ENCODE measurements around the gene RSPRY1.
"Not testable (repeated sequence)": the region's sequence is repeated elsewhere in the genome, so short reads cannot be mapped to it uniquely, and the experiment has no call there.

RSPRY1 gene

GRCh38 chr16:57258226-57258909 is 72.2 kb downstream of the RSPRY1 start:
- H3K27ac Mint-ChIP-seq, result no peak overlapping the region

GRCh38 chr16:57258910-57259475 is 72.9 kb downstream of the RSPRY1 start:
- H3K9me3 Mint-ChIP-seq, result no peaks in the 10 kb centered on the region
- no peak overlapping the region for H3K27ac Mint-ChIP-seq
- H3K36me3 Mint-ChIP-seq (ENCODE audit: low read depth), result no peaks in the 10 kb centered on the region
- H3K27me3 Mint-ChIP-seq (ENCODE audit: low read depth), result no peaks in the 10 kb centered on the region
- H3K4me1 Mint-ChIP-seq (ENCODE audit: low read depth), result peaks cover 11% of the 10 kb centered on the region
- no peak overlapping the region for H3K4me3 Mint-ChIP-seq

More at GRCh38 chr16:57258226-57258909, 72.2 kb downstream of the RSPRY1 start:
- Mint-ChIP-seq H3K9me3 (no peaks in the 10 kb centered on the region), H3K36me3 (ENCODE audit: low read depth) (no peaks in the 10 kb centered on the region), H3K4me3 (no peak overlapping the region), H3K4me1 (ENCODE audit: low read depth) (peaks cover 11% of the 10 kb centered on the region), H3K27me3 (ENCODE audit: low read depth) (no peaks in the 10 kb centered on the region)

GRCh38 chr16:57260294-57260929 is 74.3 kb downstream of the RSPRY1 start:
- Mint-ChIP-seq H3K27me3 (ENCODE audit: low read depth) (no peaks in the 10 kb centered on the region), H3K4me3 (no peak overlapping the region), H3K27ac (peak overlapping the region; percentile 83), H3K4me1 (ENCODE audit: low read depth) (peaks cover 11% of the 10 kb centered on the region), H3K36me3 (ENCODE audit: low read depth) (no peaks in the 10 kb centered on the region), H3K9me3 (no peaks in the 10 kb centered on the region)

- peaks cover 18% of the 10 kb centered on the region for H3K4me1 Mint-ChIP-seq (ENCODE audit: low read depth)
- H3K9me3 Mint-ChIP-seq, result no peaks in the 10 kb centered on the region
- H3K27me3 Mint-ChIP-seq (ENCODE audit: low read depth), result no peaks in the 10 kb centered on the region
- no peaks in the 10 kb centered on the region for H3K36me3 Mint-ChIP-seq (ENCODE audit: low read depth)
- no peak overlapping the region for H3K27ac Mint-ChIP-seq
- H3K4me3 Mint-ChIP-seq, result no peak overlapping the region
Measured at GRCh38 chr16:57261806-57262205, 75.7 kb downstream of the RSPRY1 start.

- Mint-ChIP-seq H3K27ac (no peak overlapping the region), H3K27me3 (ENCODE audit: low read depth) (no peaks in the 10 kb centered on the region), H3K4me1 (ENCODE audit: low read depth) (peaks cover 23% of the 10 kb centered on the region), H3K9me3 (no peaks in the 10 kb centered on the region), H3K36me3 (ENCODE audit: low read depth) (no peaks in the 10 kb centered on the region), H3K4me3 (no peak overlapping the region)
Measured at GRCh38 chr16:57262841-57263540, 76.9 kb downstream of the RSPRY1 start.

- Mint-ChIP-seq H3K4me3 (no peak overlapping the region), H3K27me3 (ENCODE audit: low read depth) (no peaks in the 10 kb centered on the region), H3K4me1 (ENCODE audit: low read depth) (peaks cover 26% of the 10 kb centered on the region), H3K9me3 (no peaks in the 10 kb centered on the region), H3K27ac (no peak overlapping the region), H3K36me3 (ENCODE audit: low read depth) (no peaks in the 10 kb centered on the region)
Measured at GRCh38 chr16:57263541-57264351, 77.6 kb downstream of the RSPRY1 start.

- Mint-ChIP-seq H3K27ac (no peak overlapping the region), H3K4me3 (no peak overlapping the region), H3K36me3 (ENCODE audit: low read depth) (no peaks in the 10 kb centered on the region), H3K4me1 (ENCODE audit: low read depth) (peaks cover 27% of the 10 kb centered on the region), H3K27me3 (ENCODE audit: low read depth) (no peaks in the 10 kb centered on the region), H3K9me3 (no peaks in the 10 kb centered on the region)
Measured at GRCh38 chr16:57264381-57264780, 78.3 kb downstream of the RSPRY1 start.

- Mint-ChIP-seq H3K36me3 (ENCODE audit: low read depth) (no peaks in the 10 kb centered on the region), H3K27ac (no peak overlapping the region), H3K27me3 (ENCODE audit: low read depth) (no peaks in the 10 kb centered on the region), H3K9me3 (no peaks in the 10 kb centered on the region), H3K4me3 (no peak overlapping the region), H3K4me1 (ENCODE audit: low read depth) (peaks cover 24% of the 10 kb centered on the region)
Measured at GRCh38 chr16:57264950-57265371, 78.8 kb downstream of the RSPRY1 start.

- Mint-ChIP-seq H3K4me3 (peak overlapping the region; percentile 12), H3K4me1 (ENCODE audit: low read depth) (peaks cover 16% of the 10 kb centered on the region), H3K36me3 (ENCODE audit: low read depth) (no peaks in the 10 kb centered on the region), H3K27ac (peak overlapping the region; percentile 56), H3K27me3 (ENCODE audit: low read depth) (no peaks in the 10 kb centered on the region), H3K9me3 (no peaks in the 10 kb centered on the region)
Measured at GRCh38 chr16:57265850-57266530, 79.9 kb downstream of the RSPRY1 start.

- H3K27ac Mint-ChIP-seq, result peak overlapping the region; percentile 56
- peaks cover 16% of the 10 kb centered on the region for H3K4me1 Mint-ChIP-seq (ENCODE audit: low read depth)
- no peaks in the 10 kb centered on the region for H3K36me3 Mint-ChIP-seq (ENCODE audit: low read depth)
- H3K4me3 Mint-ChIP-seq, result peak overlapping the region; percentile 12
- no peaks in the 10 kb centered on the region for H3K9me3 Mint-ChIP-seq
- H3K27me3 Mint-ChIP-seq (ENCODE audit: low read depth), result no peaks in the 10 kb centered on the region
Measured at GRCh38 chr16:57266531-57267260, 80.6 kb downstream of the RSPRY1 start.

- H3K36me3 Mint-ChIP-seq (ENCODE audit: low read depth); H3K27ac Mint-ChIP-seq; H3K27me3 Mint-ChIP-seq (ENCODE audit: low read depth); H3K4me3 Mint-ChIP-seq; H3K9me3 Mint-ChIP-seq: not testable (repeated sequence)
- H3K4me1 Mint-ChIP-seq (ENCODE audit: low read depth), result peaks cover 16% of the 10 kb centered on the region
Measured at GRCh38 chr16:57267343-57267742, 81.2 kb downstream of the RSPRY1 start.

- Mint-ChIP-seq H3K4me3 (no peak overlapping the region), H3K27me3 (ENCODE audit: low read depth) (no peaks in the 10 kb centered on the region), H3K27ac (no peak overlapping the region), H3K9me3 (no peaks in the 10 kb centered on the region), H3K4me1 (ENCODE audit: low read depth) (peaks cover 17% of the 10 kb centered on the region), H3K36me3 (ENCODE audit: low read depth) (no peaks in the 10 kb centered on the region)
Measured at GRCh38 chr16:57268804-57269800, 83.0 kb downstream of the RSPRY1 start.

Data from T-helper 1 cell treated with Interleukin-12 subunit alpha and Interleukin-12 subunit beta and Interleukin-4 antibody, amounts not matched to agents 30 μg/mL and 1 μg/mL, for 36 hours (primary cell).